Hematopoietic multipotent progenitor cell treated with erythropoietin and hydrocortisone succinate and interleukin-3 and kit ligand, for 8 days (in vitro differentiated cells): ENCODE results near the gene ACAA1.
"Not testable (repeated sequence)": the region's sequence is repeated elsewhere in the genome, so short reads cannot be mapped to it uniquely, and the experiment has no call there.

Experiments
- DNase-seq: peaks from one replicate; pipeline ENCODE4 v3.0.0-alpha.2; 2015

The ACAA1 gene, protein sequence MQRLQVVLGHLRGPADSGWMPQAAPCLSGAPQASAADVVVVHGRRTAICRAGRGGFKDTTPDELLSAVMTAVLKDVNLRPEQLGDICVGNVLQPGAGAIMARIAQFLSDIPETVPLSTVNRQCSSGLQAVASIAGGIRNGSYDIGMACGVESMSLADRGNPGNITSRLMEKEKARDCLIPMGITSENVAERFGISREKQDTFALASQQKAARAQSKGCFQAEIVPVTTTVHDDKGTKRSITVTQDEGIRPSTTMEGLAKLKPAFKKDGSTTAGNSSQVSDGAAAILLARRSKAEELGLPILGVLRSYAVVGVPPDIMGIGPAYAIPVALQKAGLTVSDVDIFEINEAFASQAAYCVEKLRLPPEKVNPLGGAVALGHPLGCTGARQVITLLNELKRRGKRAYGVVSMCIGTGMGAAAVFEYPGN

GRCh38 chr3:38136777-38137614 lies at the start of gene ACAA1:
Gene ACAA1, minus strand, starts transcription at chr3:38137127. Its CDS starts 92 bp downstream, at chr3:38137035.
- DNase-seq: peak; percentile 99

DNA sequence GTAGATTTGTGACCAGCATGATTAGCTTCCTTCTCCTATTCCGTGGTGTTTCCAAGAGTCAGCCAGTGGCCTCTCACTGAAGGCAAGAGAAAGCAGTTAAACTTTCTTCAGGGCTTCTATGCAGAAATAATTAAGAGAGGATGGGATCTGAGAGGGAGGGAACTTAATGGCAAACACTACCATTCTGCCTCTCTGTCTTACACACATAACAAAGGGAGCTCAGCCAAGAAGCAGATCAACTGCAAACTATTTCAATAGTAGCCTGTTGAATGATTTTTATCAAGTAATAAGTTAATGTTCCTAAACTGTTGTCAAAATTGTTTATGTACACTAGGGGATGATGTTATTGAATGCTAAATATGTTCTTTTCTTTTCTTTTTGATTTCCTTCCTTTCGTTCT lies 40.3 kb upstream of the ACAA1 start:
- DNase-seq: no peak

- no peak for DNase-seq
Observed at GRCh38 chr3:38173834-38174418, 37.0 kb upstream of the ACAA1 start.

DNA sequence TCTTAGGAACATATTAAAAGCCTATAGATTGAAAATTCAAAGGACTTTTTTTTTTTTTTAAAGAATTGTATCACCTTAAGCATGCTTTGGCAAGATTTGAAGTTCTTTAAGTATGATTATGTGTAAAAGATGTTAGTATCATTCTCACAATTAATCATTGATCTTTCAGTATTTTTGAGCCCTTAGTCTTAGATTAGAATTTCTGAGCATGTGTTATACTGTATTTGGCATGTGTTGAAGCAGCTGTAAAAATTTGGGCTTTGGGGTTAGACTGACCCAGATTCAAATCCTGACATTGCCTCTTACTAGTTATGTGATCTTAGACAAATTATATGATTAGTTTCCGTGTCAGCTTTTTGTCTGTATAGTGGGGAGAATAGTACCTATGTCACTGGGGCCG lies 34.7 kb upstream of the ACAA1 start:
- DNase-seq: no peak

DNA sequence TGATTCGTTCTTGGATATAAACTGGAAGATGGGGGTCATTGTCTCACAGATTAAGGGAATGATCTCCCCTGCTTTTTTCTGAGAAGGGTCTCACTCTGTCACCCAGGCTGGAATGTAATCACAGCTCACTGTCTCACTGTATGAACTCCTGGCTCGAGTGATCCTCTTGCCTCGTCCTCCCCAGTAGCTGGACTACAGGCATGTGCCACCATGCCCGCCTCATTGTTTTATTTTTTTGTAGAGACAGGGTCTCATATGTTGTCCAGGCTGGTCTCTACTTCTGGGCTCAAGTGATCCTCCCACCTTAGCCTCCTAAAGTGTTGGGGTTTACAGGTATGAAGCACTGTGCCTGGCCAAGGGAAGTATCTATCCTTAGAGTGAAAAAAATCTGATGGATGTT lies 33.8 kb upstream of the ACAA1 start:
- DNase-seq: no peak

DNA sequence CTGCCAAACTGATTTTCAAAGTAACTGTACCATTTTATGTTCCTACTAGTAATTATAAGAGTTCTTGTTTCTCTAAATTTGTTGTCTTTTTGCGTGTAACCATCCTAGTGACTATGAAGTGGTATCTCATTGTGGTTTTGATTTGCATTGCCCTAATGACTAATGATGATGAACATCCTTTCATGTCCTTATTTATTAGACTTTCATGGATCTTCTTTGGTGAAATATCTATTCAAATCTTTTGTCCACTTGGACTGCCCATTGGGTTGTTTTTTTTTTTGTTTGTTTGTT lies 32.0 kb upstream of the ACAA1 start:
- no peak for DNase-seq

- no peak for DNase-seq
Observed at GRCh38 chr3:38168151-38169026, 31.5 kb upstream of the ACAA1 start.

DNA sequence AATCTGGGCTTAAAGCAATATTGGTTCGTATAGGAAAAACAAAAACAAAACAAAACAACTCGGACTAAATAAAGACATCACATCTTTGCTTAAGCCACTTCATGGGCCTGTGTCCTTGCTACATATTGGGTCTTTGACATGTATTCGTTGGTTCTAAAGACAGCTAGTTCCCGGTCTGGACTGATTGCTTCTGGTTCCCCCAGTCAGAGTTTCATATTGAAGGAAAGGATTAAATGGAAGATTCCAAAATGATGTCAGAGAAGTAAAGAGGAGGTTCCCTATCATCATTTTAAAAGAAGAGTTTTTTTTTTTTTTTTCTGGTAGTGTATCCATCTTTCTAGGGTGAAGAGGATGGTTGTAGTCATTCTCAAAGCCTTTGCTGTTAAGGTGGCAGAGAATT lies 30.7 kb upstream of the ACAA1 start:
- no peak for DNase-seq

- no peak for DNase-seq
Observed at GRCh38 chr3:38165722-38166387, 28.9 kb upstream of the ACAA1 start.

GRCh38 chr3:38164952-38165721 lies 28.2 kb upstream of the ACAA1 start, which contains the start of gene OXSR1:
Gene OXSR1, plus strand, starts transcription at chr3:38165537. Its CDS starts 340 bp downstream, at chr3:38165877.
- peak; percentile 100 for DNase-seq

- no peak for DNase-seq
Observed at GRCh38 chr3:38164643-38164951, 27.7 kb upstream of the ACAA1 start.

GRCh38 chr3:38163841-38164642 lies 27.1 kb upstream of the ACAA1 start:
- no peak for DNase-seq

DNA sequence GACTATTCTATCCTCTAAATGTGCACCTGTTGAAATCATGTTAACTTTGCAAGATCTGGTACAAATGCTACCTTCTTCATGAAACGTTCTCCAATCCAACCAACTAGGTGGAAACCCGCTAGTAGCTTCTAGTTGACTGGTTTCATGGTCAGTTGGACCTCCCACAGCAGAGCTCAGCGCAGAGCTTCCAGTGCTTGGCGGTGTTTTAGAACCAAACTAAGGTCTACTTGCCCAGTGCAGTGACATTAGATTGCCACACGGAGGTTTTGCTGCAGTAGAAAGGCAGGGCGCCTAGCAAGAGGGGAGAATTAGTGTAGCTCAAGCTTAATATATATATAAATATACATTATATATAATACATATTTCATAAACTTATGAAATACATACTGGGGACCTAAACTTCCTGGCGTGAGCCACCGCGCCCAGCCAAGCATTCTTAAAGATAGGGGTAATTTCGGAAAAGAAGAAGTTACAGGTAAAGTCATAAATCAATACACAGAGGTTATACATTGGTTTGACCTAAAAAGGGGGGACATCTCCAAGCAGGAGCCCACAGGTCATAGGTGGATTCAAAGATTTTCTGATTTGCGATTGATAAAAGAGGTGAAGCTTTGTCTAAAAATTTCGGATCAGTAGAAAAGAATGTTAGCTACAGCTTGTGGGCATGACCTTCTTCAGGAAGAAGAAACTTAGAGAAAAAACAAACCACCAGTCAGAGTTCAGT lies 26.4 kb upstream of the ACAA1 start:
- peak; percentile 65 for DNase-seq

DNA sequence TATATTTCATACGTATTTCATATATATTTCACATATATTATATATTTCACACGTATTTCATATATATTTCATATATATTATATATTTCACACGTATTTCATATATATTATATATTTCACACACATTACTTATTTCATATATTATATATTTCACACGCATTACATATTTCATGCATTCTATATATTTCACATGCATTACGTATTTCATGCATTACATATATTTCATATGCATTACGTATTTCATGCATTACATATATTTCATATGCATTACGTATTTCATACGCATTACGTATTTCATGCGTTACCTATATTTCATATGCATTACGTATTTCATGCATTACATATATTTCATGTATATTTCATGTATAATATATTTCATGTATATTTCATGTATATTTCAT lies 23.8 kb upstream of the ACAA1 start:
- DNase-seq: not testable (repeated sequence)

- DNase-seq: no peak
Observed at GRCh38 chr3:38158472-38158871, 21.5 kb upstream of the ACAA1 start.

DNA sequence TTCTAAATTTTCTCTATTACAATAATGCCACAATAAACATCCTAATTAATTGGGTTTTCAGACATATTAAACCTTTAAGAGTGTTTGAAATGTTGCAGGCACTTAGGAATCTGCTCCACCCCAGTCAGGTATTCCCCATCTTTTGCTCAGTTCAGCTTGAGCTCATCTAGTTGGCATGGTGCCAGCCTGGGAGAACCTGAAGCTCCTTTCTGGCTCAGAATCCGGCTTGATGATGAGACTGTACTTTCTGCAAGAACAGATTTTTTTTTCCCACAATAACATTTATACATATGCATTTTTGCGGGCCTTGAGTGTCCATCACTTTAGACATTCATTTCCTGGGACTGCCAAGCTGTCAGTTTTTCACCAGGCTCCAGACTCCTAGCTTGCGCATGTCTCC lies 20.7 kb upstream of the ACAA1 start:
- DNase-seq: no peak

- no peak for DNase-seq
Observed at GRCh38 chr3:38157117-38157516, 20.2 kb upstream of the ACAA1 start.

GRCh38 chr3:38155825-38156224 lies 18.9 kb upstream of the ACAA1 start:
- no peak for DNase-seq

- no peak for DNase-seq
Observed at GRCh38 chr3:38154625-38155255, 17.8 kb upstream of the ACAA1 start.
